Activated CD8-positive, alpha-beta T cell treated with anti-CD3 and anti-CD28 coated beads, Interleukin-2, amount 10 ng/mL, durations not matched to agents 7 days and 5 days (primary cell): Measurements from ENCODE around the gene CADPS2. TPM values are rescaled to one million over a fixed set of nuclear protein-coding genes. Genes with fewer than 3 reads are reported as not detected.

Experiments used
- ATAC-seq: fragments of 150-1000 bp; cut with Tn5 transposase; one replicate; pipeline ENCODE4 v1.10.0; 2021; ENCODE audit warnings: moderate library complexity
- CTCF ChIA-PET: fragments of 350-600 bp; sonication (Branson Sonifier 250); formaldehyde crosslinking; loops from one replicate; lab custom pipeline; 2021; ENCODE audit warnings: antibody characterized with exemption; lab: Charles Lee
- POLR2A ChIA-PET: fragments of 350-600 bp; sonication (Branson Sonifier 250); formaldehyde crosslinking; loops from one replicate; lab custom pipeline; 2021; ENCODE audit warnings: antibody characterized with exemption; lab: Charles Lee
- DNase-seq: peaks from one replicate; pipeline ENCODE4 v3.0.0-alpha.2; 2020
- H3K27ac Mint-ChIP-seq: one replicate; pipeline ENCODE4 v1.8.0; 2021; ENCODE audit warnings: mild to moderate bottlenecking, mixed read lengths
- H3K27me3 Mint-ChIP-seq: one replicate; pipeline ENCODE4 v1.8.0; 2021; ENCODE audit warnings: low read depth, mixed read lengths
- H3K36me3 Mint-ChIP-seq: one replicate; pipeline ENCODE4 v1.8.0; 2021; ENCODE audit warnings: low read depth, mixed read lengths
- H3K4me1 Mint-ChIP-seq: one replicate; pipeline ENCODE4 v1.8.0; 2021; ENCODE audit warnings: low read depth, mixed read lengths
- H3K4me3 Mint-ChIP-seq: one replicate; pipeline ENCODE4 v1.8.0; 2021; ENCODE audit warnings: mild to moderate bottlenecking, mixed read lengths
- H3K9me3 Mint-ChIP-seq: one replicate; pipeline ENCODE4 v1.8.0; 2022; ENCODE audit warnings: mixed read lengths; ENCODE audit not compliant: insufficient read depth
- total RNA-seq, 2 experiments: library from RNA; stranded (reverse); gene quantifications; one replicate each; pipeline ENCODE4 v1.2.3, GENCODE V29; 2021

Gene CADPS2
- total RNA-seq, 2 experiments from 2014 or later, result not detected

GRCh38 chr7:122727354-122727753, 158.9 kb downstream of the CADPS2 start:
- POLR2A ChIA-PET, result no interaction called here
- Mint-ChIP-seq H3K27ac (no peak overlapping the region), H3K9me3 (no peaks in the 10 kb centered on the region), H3K27me3 (no peaks in the 10 kb centered on the region), H3K4me1 (no peaks in the 10 kb centered on the region), H3K36me3 (no peaks in the 10 kb centered on the region), H3K4me3 (no peak overlapping the region)
- DNase-seq, result no peak
- CTCF ChIA-PET, result interaction anchor here (0.7 kb wide), 1 partner anchor 23 kb away, joined by 3 read pairs; no protein-coding TSS in a partner anchor
- ATAC-seq, result no peak

- Mint-ChIP-seq H3K27ac (no peak overlapping the region), H3K27me3 (no peaks in the 10 kb centered on the region), H3K4me1 (no peaks in the 10 kb centered on the region), H3K36me3 (no peaks in the 10 kb centered on the region), H3K9me3 (no peaks in the 10 kb centered on the region), H3K4me3 (no peak overlapping the region)
- DNase-seq (no peak), ATAC-seq (no peak)
- POLR2A ChIA-PET, result no interaction called here
- CTCF ChIA-PET, result interaction anchor here (0.7 kb wide), 1 partner anchor 24 kb away, joined by 3 read pairs; no protein-coding TSS in a partner anchor
Observed at GRCh38 chr7:122726881-122727280, 159.4 kb downstream of the CADPS2 start.

GRCh38 chr7:122724366-122724765, 161.9 kb downstream of the CADPS2 start:
- ChIA-PET CTCF (no interaction called here), POLR2A (no interaction called here)
- DNase-seq (no peak), ATAC-seq (no peak)
- no peak overlapping the region for H3K27ac Mint-ChIP-seq
- no peaks in the 10 kb centered on the region for H3K27me3 Mint-ChIP-seq
- no peaks in the 10 kb centered on the region for H3K4me1 Mint-ChIP-seq
- H3K9me3 Mint-ChIP-seq, result peaks cover 6% of the 10 kb centered on the region
- H3K36me3 Mint-ChIP-seq, result no peaks in the 10 kb centered on the region
- H3K4me3 Mint-ChIP-seq, result no peak overlapping the region

- ChIA-PET POLR2A (no interaction called here), CTCF (no interaction called here)
- H3K4me3 Mint-ChIP-seq, result no peak overlapping the region
- no peaks in the 10 kb centered on the region for H3K27me3 Mint-ChIP-seq
- H3K27ac Mint-ChIP-seq, result no peak overlapping the region
- H3K9me3 Mint-ChIP-seq, result peaks cover 6% of the 10 kb centered on the region
- no peak for DNase-seq
- H3K4me1 Mint-ChIP-seq, result no peaks in the 10 kb centered on the region
- no peak for ATAC-seq
- no peaks in the 10 kb centered on the region for H3K36me3 Mint-ChIP-seq
Observed at GRCh38 chr7:122719010-122719578, 167.2 kb downstream of the CADPS2 start.

GRCh38 chr7:122717356-122718089, 168.7 kb downstream of the CADPS2 start:
- Mint-ChIP-seq H3K4me3 (no peak overlapping the region), H3K36me3 (no peaks in the 10 kb centered on the region), H3K4me1 (no peaks in the 10 kb centered on the region), H3K27me3 (no peaks in the 10 kb centered on the region), H3K9me3 (peaks cover 6% of the 10 kb centered on the region), H3K27ac (no peak overlapping the region)
- ATAC-seq, result no peak
- ChIA-PET POLR2A (no interaction called here), CTCF (no interaction called here)
- no peak for DNase-seq

- DNase-seq, result no peak
- H3K4me3 Mint-ChIP-seq, result no peak overlapping the region
- no peak overlapping the region for H3K27ac Mint-ChIP-seq
- ATAC-seq, result no peak
- no peaks in the 10 kb centered on the region for H3K27me3 Mint-ChIP-seq
- no peaks in the 10 kb centered on the region for H3K9me3 Mint-ChIP-seq
- POLR2A ChIA-PET, result interaction anchor here (0.6 kb wide), 1 partner anchor 586 kb away, joined by 3 read pairs; no protein-coding TSS in a partner anchor
- no peaks in the 10 kb centered on the region for H3K4me1 Mint-ChIP-seq
- CTCF ChIA-PET, result no interaction called here
- no peaks in the 10 kb centered on the region for H3K36me3 Mint-ChIP-seq
Observed at GRCh38 chr7:122715183-122715582, 171.1 kb downstream of the CADPS2 start.

- POLR2A ChIA-PET, result no interaction called here
- DNase-seq, result no peak
- ATAC-seq, result no peak
- CTCF ChIA-PET, result no interaction called here
- Mint-ChIP-seq H3K4me1 (no peaks in the 10 kb centered on the region), H3K4me3 (no peak overlapping the region), H3K27me3 (no peaks in the 10 kb centered on the region), H3K9me3 (no peaks in the 10 kb centered on the region), H3K27ac (no peak overlapping the region), H3K36me3 (no peaks in the 10 kb centered on the region)
Observed at GRCh38 chr7:122710916-122711315, 175.3 kb downstream of the CADPS2 start.

GRCh38 chr7:122709930-122710646, 176.2 kb downstream of the CADPS2 start:
- Mint-ChIP-seq H3K4me1 (no peaks in the 10 kb centered on the region), H3K27ac (no peak overlapping the region), H3K4me3 (no peak overlapping the region), H3K36me3 (no peaks in the 10 kb centered on the region), H3K27me3 (no peaks in the 10 kb centered on the region), H3K9me3 (no peaks in the 10 kb centered on the region)
- CTCF ChIA-PET, result no interaction called here
- POLR2A ChIA-PET, result no interaction called here
- DNase-seq (no peak), ATAC-seq (no peak)

GRCh38 chr7:122706836-122707235, 179.4 kb downstream of the CADPS2 start:
- no peaks in the 10 kb centered on the region for H3K9me3 Mint-ChIP-seq
- no peak overlapping the region for H3K27ac Mint-ChIP-seq
- H3K36me3 Mint-ChIP-seq, result no peaks in the 10 kb centered on the region
- H3K4me1 Mint-ChIP-seq, result no peaks in the 10 kb centered on the region
- DNase-seq, result no peak
- no peak overlapping the region for H3K4me3 Mint-ChIP-seq
- no peak for ATAC-seq
- ChIA-PET CTCF (no interaction called here), POLR2A (no interaction called here)
- H3K27me3 Mint-ChIP-seq, result no peaks in the 10 kb centered on the region

- no peaks in the 10 kb centered on the region for H3K4me1 Mint-ChIP-seq
- ATAC-seq, result no peak
- H3K36me3 Mint-ChIP-seq, result no peaks in the 10 kb centered on the region
Observed at GRCh38 chr7:122702872-122703510, 183.3 kb downstream of the CADPS2 start, which contains the start of gene RNF148. RNF148 (minus strand) TSS chr7:122702922; CDS start chr7:122702750, 172 bp downstream.

GRCh38 chr7:122699017-122699416, 187.2 kb downstream of the CADPS2 start, which contains the start of gene RNF133:
RNF133 (minus strand) TSS chr7:122699117; CDS start chr7:122698918, 199 bp downstream.
- Mint-ChIP-seq H3K27me3 (no peaks in the 10 kb centered on the region), H3K36me3 (no peaks in the 10 kb centered on the region), H3K4me1 (no peaks in the 10 kb centered on the region), H3K27ac (no peak within 1 kb of the TSS), H3K9me3 (no peaks in the 10 kb centered on the region), H3K4me3 (no peak within 1 kb of the TSS)
- ATAC-seq (no peak), DNase-seq (no peak)
- ChIA-PET POLR2A (no interaction called here), CTCF (no interaction called here)

More at GRCh38 chr7:122702872-122703510, 183.3 kb downstream of the CADPS2 start, which contains the start of gene RNF148:
- H3K27me3 Mint-ChIP-seq, result no peaks in the 10 kb centered on the region
- ChIA-PET CTCF (no interaction called here), POLR2A (no interaction called here)
- no peak within 1 kb of the TSS for H3K4me3 Mint-ChIP-seq
- no peaks in the 10 kb centered on the region for H3K9me3 Mint-ChIP-seq
- no peak within 1 kb of the TSS for H3K27ac Mint-ChIP-seq
- DNase-seq, result no peak
